Coronary artery (tissue), 2 donors: Measurements from ENCODE around the gene RPS6KA2.

ENCODE experiments used
- DNase-seq: peaks from one replicate; pipeline ENCODE4 v3.0.0-alpha.2; 2017; ENCODE audit warnings: low spot score
- H3K27ac ChIP-seq, 2 donors: fragments of 200-600 bp; sonication (generic); one replicate each; pipeline ENCODE4 v1.5.1; 2016 to 2019
- H3K4me3 ChIP-seq: fragments of 200-600 bp; sonication (generic); 2 replicates; pipeline ENCODE4 v1.5.1; 2016; ENCODE audit warnings: mild to moderate bottlenecking, moderate library complexity
- CTCF ChIP-seq: fragments of 200-600 bp; sonication (generic); IDR thresholded peaks from one replicate; pipeline ENCODE4 v1.5.1; 2019; ENCODE audit warnings: antibody characterized with exemption

The RPS6KA2 gene

GRCh38 chr6:166573511-166574216, 53.4 kb downstream of the RPS6KA2 start:
- TF ChIP-seq CTCF = no peak
- Histone ChIP-seq H3K27ac (no peak overlapping the region), H3K4me3 (no peak overlapping the region)
- no peak for DNase-seq

- Histone ChIP-seq H3K27ac (no peak overlapping the region), H3K4me3 (no peak overlapping the region)
- no peak for TF ChIP-seq CTCF
- no peak for DNase-seq
Measured at GRCh38 chr6:166572370-166573261, 54.4 kb downstream of the RPS6KA2 start.

- H3K27ac ChIP-seq = no peak overlapping the region
- no peak overlapping the region for H3K4me3 ChIP-seq
- peak; percentile 35 for DNase-seq
- no peak for TF ChIP-seq CTCF
Measured at GRCh38 chr6:166570929-166571713, 55.9 kb downstream of the RPS6KA2 start.

- Histone ChIP-seq H3K27ac (no peak overlapping the region), H3K4me3 (no peak overlapping the region)
- no peak for TF ChIP-seq CTCF
- peak; percentile 49 for DNase-seq
Measured at GRCh38 chr6:166569206-166569605, 57.8 kb downstream of the RPS6KA2 start.

- DNase-seq = peak; percentile 29
- no peak for TF ChIP-seq CTCF
- H3K27ac ChIP-seq = no peak overlapping the region
Measured at GRCh38 chr6:166567813-166568212, 59.2 kb downstream of the RPS6KA2 start.

GRCh38 chr6:166567107-166567506, 59.9 kb downstream of the RPS6KA2 start:
- TF ChIP-seq CTCF = no peak

More at GRCh38 chr6:166567813-166568212, 59.2 kb downstream of the RPS6KA2 start:
- no peak overlapping the region for H3K4me3 ChIP-seq

More at GRCh38 chr6:166567107-166567506, 59.9 kb downstream of the RPS6KA2 start:
- no peak overlapping the region for H3K27ac ChIP-seq
- H3K4me3 ChIP-seq = no peak overlapping the region
- DNase-seq = peak; percentile 53
